Endothelial cell of umbilical vein (primary cell): Measurements from ENCODE around the gene TXNRD3. TPM values are rescaled to one million over a fixed set of nuclear protein-coding genes. Genes with fewer than 3 reads are reported as not detected.

Experiments
- BruUV-seq: library from RNA; stranded (reverse); fragments of 400-500 nt; replicated peaks from 2 replicates; lab custom pipeline; 2021; lab: Mats Ljungman, UMichigan
- CTCF ChIA-PET: fragments of 300-600, 350-600 bp; sonication (Branson Sonifier 250); formaldehyde crosslinking; loops from one replicate; lab custom pipeline; 2021; ENCODE audit warnings: antibody characterized with exemption, inconsistent platforms; lab: Charles Lee
- POLR2A ChIA-PET: fragments of 300-600, 350-600 bp; sonication (Branson Sonifier 250); formaldehyde crosslinking; loops from one replicate; lab custom pipeline; 2021; ENCODE audit warnings: antibody characterized with exemption, inconsistent platforms; lab: Charles Lee
- DNase-seq: peaks from one replicate; pipeline ENCODE4 v3.0.0-alpha.2; 2011; ENCODE audit warnings: low read depth, low spot score
- FAIRE-seq: peaks from 2 replicates; lab custom pipeline; 2011; peaks lifted over from hg19 to GRCh38; lab: Jason Lieb, UNC
- H2AFZ ChIP-seq: 2 replicates; pipeline ENCODE4 v1.6.0; 2012; ENCODE audit warnings: low read depth, low read length, control low read depth, inconsistent platforms
- H3K27ac ChIP-seq: 2 replicates; pipeline ENCODE4 v1.5.1; 2011; ENCODE audit warnings: low read depth, mild to moderate bottlenecking, control low read depth, low read length, moderate library complexity; ENCODE audit not compliant: insufficient read depth
- H3K27me3 ChIP-seq, 2 experiments: 2 replicates each; pipeline versions ENCODE4 v1.6.0 to v1.6.1; 2011; ENCODE audit warnings: low read length in 2 of 2, mixed read lengths in 1 of 2; ENCODE audit not compliant: control insufficient read depth in 2 of 2, insufficient read depth in 2 of 2
- H3K36me3 ChIP-seq, 2 experiments: 2 replicates in 1 of 2; 3 replicates in 1 of 2; pipeline ENCODE4 v1.5.1; 2011; ENCODE audit warnings: low read length in 2 of 2, mild to moderate bottlenecking in 1 of 2, moderate library complexity in 1 of 2; ENCODE audit not compliant: control insufficient read depth in 2 of 2, insufficient read depth in 2 of 2; ENCODE audit errors: extremely low read depth in 1 of 2
- H3K4me1 ChIP-seq: 3 replicates; pipeline ENCODE4 v1.5.1; 2011; ENCODE audit warnings: mild to moderate bottlenecking, low read length; ENCODE audit not compliant: control insufficient read depth, insufficient read depth; ENCODE audit errors: extremely low read depth
- H3K4me2 ChIP-seq: 2 replicates; pipeline ENCODE4 v1.6.1; 2011; ENCODE audit warnings: low read length, control low read depth, mixed read lengths; ENCODE audit not compliant: insufficient read depth
- H3K4me3 ChIP-seq, 3 experiments: fragments of 200-600 bp in 1 of 3; sonication (generic), shearing (Covaris generic) in 1 of 3; replicated peaks in 1 of 3; 2 replicates each; pipeline ENCODE4 v1.5.1; 2011 to 2016; ENCODE audit warnings: control low read depth in 3 of 3, low read length in 3 of 3, mild to moderate bottlenecking in 2 of 3, inconsistent platforms in 1 of 3, low read depth in 1 of 3, moderate library complexity in 1 of 3; ENCODE audit not compliant: insufficient read depth in 1 of 3
- H3K79me2 ChIP-seq: 2 replicates; pipeline ENCODE4 v1.6.0; 2012; ENCODE audit warnings: low read length, inconsistent platforms; ENCODE audit not compliant: control insufficient read depth, insufficient read depth
- H3K9ac ChIP-seq: replicated peaks from 2 replicates; pipeline ENCODE3; 2011; ENCODE audit warnings: low read length, control low read depth; ENCODE audit not compliant: insufficient read depth; ENCODE audit errors: extremely low read depth
- H3K9me1 ChIP-seq: replicated peaks from 3 replicates; pipeline ENCODE4 v1.6.0; 2011; ENCODE audit warnings: mild to moderate bottlenecking, low read length; ENCODE audit not compliant: control insufficient read depth, insufficient read depth; ENCODE audit errors: extremely low read depth
- H3K9me3 ChIP-seq: replicated peaks from 2 replicates; pipeline ENCODE4 v1.5.1; 2012; ENCODE audit warnings: low read length, inconsistent platforms; ENCODE audit not compliant: control insufficient read depth, insufficient read depth
- H4K20me1 ChIP-seq: replicated peaks from 2 replicates; pipeline ENCODE3; 2011; ENCODE audit warnings: mild to moderate bottlenecking, low read length; ENCODE audit not compliant: control insufficient read depth, insufficient read depth; ENCODE audit errors: extremely low read depth
- EZH2 ChIP-seq: IDR thresholded peaks from 2 replicates; pipeline ENCODE4 v1.6.1; 2012; ENCODE audit warnings: borderline replicate concordance, low read depth, mild to moderate bottlenecking, moderate library complexity, low read length, inconsistent platforms; ENCODE audit not compliant: severe bottlenecking
- FOS ChIP-seq: IDR thresholded peaks from 2 replicates; pipeline ENCODE4 v1.6.1; 2011; ENCODE audit warnings: mild to moderate bottlenecking, low read length, moderate library complexity, borderline replicate concordance; ENCODE audit not compliant: insufficient read depth
- GATA2 ChIP-seq: IDR thresholded peaks from 2 replicates; pipeline ENCODE4 v1.7.0; 2011; ENCODE audit warnings: low read depth, mild to moderate bottlenecking, moderate library complexity, mixed read lengths, low read length; ENCODE audit not compliant: insufficient read length, insufficient read depth
- JUN ChIP-seq: IDR thresholded peaks from 2 replicates; pipeline ENCODE4 v1.6.1; 2011; ENCODE audit warnings: borderline replicate concordance, low read depth; ENCODE audit not compliant: insufficient read length, insufficient read depth
- MYC ChIP-seq: IDR thresholded peaks from one replicate; pipeline ENCODE4 v1.6.1; 2011; ENCODE audit warnings: mild to moderate bottlenecking, low read depth, low read length
- POLR2A ChIP-seq: IDR thresholded peaks from 2 replicates; pipeline ENCODE4 v1.6.1; 2012; ENCODE audit warnings: low read depth, mild to moderate bottlenecking, control low read depth, low read length
- POLR2AphosphoS5 ChIP-seq: IDR thresholded peaks from 2 replicates; pipeline ENCODE4 v1.6.1; 2012; ENCODE audit warnings: low read depth, mild to moderate bottlenecking, control low read depth, low read length, moderate library complexity; ENCODE audit not compliant: insufficient read depth
- dilution Hi-C: fragments of 300-500 bp; cut with MboI; formaldehyde crosslinking; loops from one replicate; pipeline ENCODE4 v1.15.0; 2019; ENCODE audit warnings: low sequenced_read_pairs; ENCODE audit not compliant: extremely low pct_ligation_motif_present
- intact Hi-C: fragments of 100-400 bp; cut with micrococcal nuclease; formaldehyde crosslinking; loops from one replicate; pipeline ENCODE4 v1.10.0; 2022
- polyA plus RNA-seq, 4 experiments: library from polyadenylated mRNA; depleted of rRNA in 3 of 4; stranded (reverse) in 3 of 4; unstranded in 1 of 4; fragments of >200 nt; gene quantifications; 2 replicates each; pipeline versions ENCODE4 v1.2.1 to v1.2.3, GENCODE V29; 2011 to 2012; ENCODE audit warnings: missing spikeins in 1 of 4
- total RNA-seq: library from RNA; stranded (reverse); gene quantifications from 2 replicates; pipeline ENCODE4 v1.2.3, GENCODE V29; 2021
- TF ChIP-seq, protein P1 (sequence below): IDR thresholded peaks from 2 replicates; pipeline ENCODE4 v1.6.1; 2011; ENCODE audit not compliant: insufficient read depth, insufficient read length
- TF ChIP-seq, protein P2 (sequence below), 2 donors: IDR thresholded peaks; 1 replicate in 1 of 2; 2 replicates in 1 of 2; pipeline ENCODE4 v1.5.1; 2011; ENCODE audit warnings: low read length in 2 of 2, mild to moderate bottlenecking in 2 of 2, moderate library complexity in 2 of 2, control low read depth in 1 of 2, inconsistent platforms in 1 of 2, low read depth in 1 of 2; ENCODE audit not compliant: insufficient read depth in 1 of 2; ENCODE audit errors: extremely low read depth in 1 of 2

The TXNRD3 gene
- total and polyA plus RNA-seq, 2 donors (not counting 3 experiments of a cell fraction or from before 2014, with no cell fraction given), result 2.6 to 7.1 TPM

DNA sequence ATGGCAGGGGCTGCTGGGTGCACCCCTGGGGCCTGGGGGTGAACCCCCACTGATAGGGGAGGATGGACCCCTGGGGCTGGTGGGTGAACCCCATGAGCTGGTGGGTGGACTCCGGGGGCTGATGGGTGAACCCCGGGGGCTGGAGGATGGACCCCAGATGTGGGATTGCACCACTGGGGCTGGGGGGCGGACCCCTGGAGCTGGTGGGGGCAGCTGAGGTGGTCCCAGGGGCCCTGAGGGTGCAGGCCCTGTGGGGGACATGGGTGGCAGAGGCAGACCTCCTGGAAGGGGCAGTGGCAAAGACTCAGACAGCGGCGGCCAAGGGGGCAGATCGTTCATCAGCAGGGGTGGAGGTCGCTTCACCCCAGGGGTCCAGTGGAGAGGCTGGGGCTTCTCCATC lies 17.4 kb upstream of the TXNRD3 start:
- POLR2A ChIA-PET, result no interaction called here
- Histone ChIP-seq H3K4me3 (no peak overlapping the region), H3K27ac (no peak overlapping the region), H3K9me3 (no peaks in the 10 kb centered on the region), H3K4me2 (no peak overlapping the region), H3K27me3 (peaks cover 7 to 28% of the 10 kb centered on the region in 2 experiments), H3K9ac (no peak overlapping the region), H3K9me1 (no peaks in the 10 kb centered on the region), H2AFZ (no peak overlapping the region), H3K79me2 (no peaks in the 10 kb centered on the region), H4K20me1 (no peaks in the 10 kb centered on the region), H3K36me3 (no peaks in the 10 kb centered on the region), H3K4me1 (no peaks in the 10 kb centered on the region)
- TF ChIP-seq, protein P1, sequence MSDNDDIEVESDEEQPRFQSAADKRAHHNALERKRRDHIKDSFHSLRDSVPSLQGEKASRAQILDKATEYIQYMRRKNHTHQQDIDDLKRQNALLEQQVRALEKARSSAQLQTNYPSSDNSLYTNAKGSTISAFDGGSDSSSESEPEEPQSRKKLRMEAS, result no peak
- TF ChIP-seq POLR2AphosphoS5 (no peak), JUN (no peak), GATA2 (no peak), MYC (no peak), POLR2A (no peak), EZH2 (no peak)
- no TSS peak for BruUV-seq
- DNase-seq, result no peak
- no peak for FAIRE-seq
- CTCF ChIA-PET, result no interaction called here
- intact Hi-C loops, result loop anchor here (10.0 kb wide), 1 partner anchor 502 kb away; no protein-coding TSS in a partner anchor
- dilution Hi-C loops, result no loop called here

DNA sequence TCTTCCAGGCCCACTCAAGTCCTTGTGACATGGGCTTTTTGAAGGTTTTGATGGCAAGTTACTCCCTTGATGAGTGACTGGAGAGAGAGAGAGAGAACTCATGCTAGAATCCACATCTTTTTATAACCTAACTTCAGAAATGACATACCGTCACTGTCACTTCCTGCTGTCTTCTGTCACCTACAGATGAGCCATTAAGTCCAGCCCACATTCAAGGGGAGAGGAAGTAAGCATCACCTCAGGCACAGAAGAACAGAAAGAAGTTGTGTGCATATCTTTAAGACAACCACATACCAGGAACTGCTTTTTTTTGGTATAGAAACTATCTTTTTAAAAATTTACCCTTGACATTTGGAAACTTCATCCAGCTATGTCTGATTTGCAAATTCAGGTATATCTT lies 16.6 kb upstream of the TXNRD3 start:
- ChIA-PET CTCF (interaction anchor here (1.1 kb wide), 2 partner anchors 8 to 11 kb away, joined by 4 to 5 read pairs; no protein-coding TSS in a partner anchor), POLR2A (no interaction called here)
- Histone ChIP-seq H4K20me1 (no peaks in the 10 kb centered on the region), H3K4me1 (no peaks in the 10 kb centered on the region), H3K27me3 (peaks cover 4 to 20% of the 10 kb centered on the region in 2 experiments), H3K36me3 (no peaks in the 10 kb centered on the region), H3K4me3 (no peak overlapping the region), H3K79me2 (no peaks in the 10 kb centered on the region), H3K27ac (no peak overlapping the region), H2AFZ (no peak overlapping the region), H3K9me1 (no peaks in the 10 kb centered on the region), H3K9ac (no peak overlapping the region), H3K9me3 (no peaks in the 10 kb centered on the region), H3K4me2 (no peak overlapping the region)
- dilution Hi-C loops, result no loop called here
- FAIRE-seq (no peak), DNase-seq (no peak)
- BruUV-seq, result no TSS peak
- TF ChIP-seq, protein P1, result no peak
- TF ChIP-seq, protein P2, sequence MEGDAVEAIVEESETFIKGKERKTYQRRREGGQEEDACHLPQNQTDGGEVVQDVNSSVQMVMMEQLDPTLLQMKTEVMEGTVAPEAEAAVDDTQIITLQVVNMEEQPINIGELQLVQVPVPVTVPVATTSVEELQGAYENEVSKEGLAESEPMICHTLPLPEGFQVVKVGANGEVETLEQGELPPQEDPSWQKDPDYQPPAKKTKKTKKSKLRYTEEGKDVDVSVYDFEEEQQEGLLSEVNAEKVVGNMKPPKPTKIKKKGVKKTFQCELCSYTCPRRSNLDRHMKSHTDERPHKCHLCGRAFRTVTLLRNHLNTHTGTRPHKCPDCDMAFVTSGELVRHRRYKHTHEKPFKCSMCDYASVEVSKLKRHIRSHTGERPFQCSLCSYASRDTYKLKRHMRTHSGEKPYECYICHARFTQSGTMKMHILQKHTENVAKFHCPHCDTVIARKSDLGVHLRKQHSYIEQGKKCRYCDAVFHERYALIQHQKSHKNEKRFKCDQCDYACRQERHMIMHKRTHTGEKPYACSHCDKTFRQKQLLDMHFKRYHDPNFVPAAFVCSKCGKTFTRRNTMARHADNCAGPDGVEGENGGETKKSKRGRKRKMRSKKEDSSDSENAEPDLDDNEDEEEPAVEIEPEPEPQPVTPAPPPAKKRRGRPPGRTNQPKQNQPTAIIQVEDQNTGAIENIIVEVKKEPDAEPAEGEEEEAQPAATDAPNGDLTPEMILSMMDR (IDR thresholded peaks at IDR 0.05; ENCODE audit: extremely low read depth in 1 of 2, insufficient read depth in 1 of 2, low read depth in 1 of 2, low read length in 2 of 2), result no peak
- no peak for TF ChIP-seq EZH2
- TF ChIP-seq JUN, result no peak
- no peak for TF ChIP-seq POLR2A
- no peak for TF ChIP-seq POLR2AphosphoS5
- TF ChIP-seq MYC, result no peak
- TF ChIP-seq GATA2, result no peak
- no peak for TF ChIP-seq FOS
- intact Hi-C loops, result loop anchor here (10.0 kb wide), 1 partner anchor 503 kb away; no protein-coding TSS in a partner anchor
